HEK293 (cell line): ENCODE results near the gene CIITA.
A peak's percentile ranks its signal among the peaks of the same experiment; 100 is the strongest.

Source experiments
- CTCF ChIA-PET: fragments of 350-600 bp; formaldehyde crosslinking; extraction: SDS; loops from one replicate; lab custom pipeline; 2021; ENCODE audit warnings: antibody characterized with exemption; lab: Yijun Ruan, JAX
- POLR2A ChIA-PET: fragments of 300-600 bp; formaldehyde crosslinking; extraction: SDS; loops from one replicate; lab custom pipeline; 2020; ENCODE audit warnings: antibody characterized with exemption, inconsistent platforms; lab: Yijun Ruan, JAX
- H3K27ac ChIP-seq: fragments of 200-500 bp; sonication (Bioruptor generic); 2 replicates; pipeline ENCODE4 v1.5.1; 2014; ENCODE audit warnings: low read depth, low read length, control low read depth, inconsistent platforms; ENCODE audit errors: extremely low read depth
- H3K36me3 ChIP-seq, 2 experiments: fragments of 200-500 bp in 1 of 2; sonication (Bioruptor generic) in 1 of 2; 1 replicate in 1 of 2; 2 replicates in 1 of 2; pipeline ENCODE4 v1.5.1; 2014 to 2017; ENCODE audit warnings: inconsistent platforms in 2 of 2, low read length in 2 of 2; ENCODE audit not compliant: control insufficient read depth in 2 of 2, insufficient read depth in 1 of 2
- H3K4me1 ChIP-seq: fragments of 200-500 bp; sonication (Bioruptor generic); 2 replicates; pipeline ENCODE4 v1.5.1; 2014; ENCODE audit warnings: mild to moderate bottlenecking, low read length, inconsistent platforms; ENCODE audit not compliant: control insufficient read depth, insufficient read depth
- H3K4me3 ChIP-seq: 2 replicates; pipeline ENCODE4 v1.5.1; 2011; ENCODE audit warnings: low read depth, mild to moderate bottlenecking, control low read depth, low read length, moderate library complexity
- H3K9me3 ChIP-seq: fragments of 200-500 bp; sonication (Bioruptor generic); 2 replicates; pipeline ENCODE4 v1.5.1; 2014; ENCODE audit warnings: low read depth, low read length, inconsistent platforms; ENCODE audit not compliant: control insufficient read depth, insufficient read depth
- GLIS1 ChIP-seq: fragments of 450-650 bp; formaldehyde crosslinking; IDR thresholded peaks from 2 replicates; pipeline ENCODE4 v1.5.1; 2016; ENCODE audit warnings: missing biosample characterization, missing genetic modification characterization
- GLIS2 ChIP-seq: fragments of 450-650 bp; formaldehyde crosslinking; IDR thresholded peaks from 2 replicates; pipeline ENCODE4 v1.5.1; 2016; ENCODE audit warnings: missing biosample characterization, missing genetic modification characterization
- HOXA7 ChIP-seq: sonication (generic); formaldehyde crosslinking; IDR thresholded peaks from 2 replicates; pipeline ENCODE4 v1.8.1; 2022; ENCODE audit warnings: missing genetic modification reagents, borderline replicate concordance
- KLF1 ChIP-seq: fragments of 450-650 bp; formaldehyde crosslinking; IDR thresholded peaks from 2 replicates; pipeline ENCODE4 v1.5.1; 2016; ENCODE audit warnings: missing biosample characterization, missing genetic modification characterization
- SETDB1 ChIP-seq: IDR thresholded peaks from one replicate; pipeline ENCODE4 v1.6.1; 2017; ENCODE audit warnings: mild to moderate bottlenecking, low read length, moderate library complexity, mixed read lengths; ENCODE audit not compliant: insufficient read length
- ZBTB20 ChIP-seq: fragments of 450-650 bp; formaldehyde crosslinking; IDR thresholded peaks from 2 replicates; pipeline ENCODE4 v1.5.1; 2016; ENCODE audit warnings: missing biosample characterization, missing genetic modification characterization
- ZBTB48 ChIP-seq: fragments of 450-650 bp; formaldehyde crosslinking; IDR thresholded peaks from 2 replicates; pipeline ENCODE4 v1.5.1; 2016; ENCODE audit warnings: missing biosample characterization, missing genetic modification characterization
- ZFP3 ChIP-seq: fragments of 450-650 bp; formaldehyde crosslinking; IDR thresholded peaks from 2 replicates; pipeline ENCODE4 v1.5.1; 2016; ENCODE audit warnings: low read depth, missing biosample characterization, missing genetic modification characterization
- ZIC2 ChIP-seq: fragments of 450-650 bp; formaldehyde crosslinking; IDR thresholded peaks from 2 replicates; pipeline ENCODE4 v1.5.1; 2016; ENCODE audit warnings: missing biosample characterization, missing genetic modification characterization
- ZNF132 ChIP-seq: fragments of 450-650 bp; formaldehyde crosslinking; IDR thresholded peaks from 2 replicates; pipeline ENCODE4 v1.5.1; 2017; ENCODE audit warnings: missing biosample characterization, missing genetic modification characterization, borderline replicate concordance
- ZNF169 ChIP-seq: fragments of 450-650 bp; formaldehyde crosslinking; IDR thresholded peaks from 2 replicates; pipeline ENCODE4 v1.5.1; 2016; ENCODE audit warnings: missing biosample characterization, missing genetic modification characterization
- ZNF19 ChIP-seq: fragments of 450-650 bp; formaldehyde crosslinking; IDR thresholded peaks from 2 replicates; pipeline ENCODE4; 2016; ENCODE audit warnings: missing biosample characterization, missing genetic modification characterization, low read depth
- ZNF274 ChIP-seq, 2 experiments: fragments of 200-500 bp in 1 of 2; fragments of 450-650 bp in 1 of 2; sonication (Bioruptor generic) in 1 of 2; formaldehyde crosslinking in 1 of 2; IDR thresholded peaks; 2 replicates each; pipeline versions ENCODE4 v1.5.1 to v1.6.1; 2014 to 2016; ENCODE audit warnings: borderline replicate concordance in 1 of 2, inconsistent platforms in 1 of 2, low read length in 1 of 2, missing biosample characterization in 1 of 2, missing genetic modification characterization in 1 of 2
- ZNF341 ChIP-seq: fragments of 450-650 bp; formaldehyde crosslinking; IDR thresholded peaks from 2 replicates; pipeline ENCODE4; 2016; ENCODE audit warnings: low read depth, missing biosample characterization, missing genetic modification characterization
- ZNF837 ChIP-seq: fragments of 450-650 bp; formaldehyde crosslinking; IDR thresholded peaks from 2 replicates; pipeline ENCODE4 v1.5.1; 2016; ENCODE audit warnings: missing biosample characterization, missing genetic modification characterization
- TF ChIP-seq, protein P1 (sequence below): fragments of 450-650 bp; formaldehyde crosslinking; IDR thresholded peaks from 2 replicates; pipeline ENCODE4 v1.5.1; 2016; ENCODE audit warnings: missing biosample characterization, missing genetic modification characterization
- TF ChIP-seq, protein P2 (sequence below): fragments of 450-650 bp; formaldehyde crosslinking; IDR thresholded peaks from 2 replicates; pipeline ENCODE4 v1.5.1; 2017; ENCODE audit warnings: missing biosample characterization, missing genetic modification characterization

CIITA gene

DNA sequence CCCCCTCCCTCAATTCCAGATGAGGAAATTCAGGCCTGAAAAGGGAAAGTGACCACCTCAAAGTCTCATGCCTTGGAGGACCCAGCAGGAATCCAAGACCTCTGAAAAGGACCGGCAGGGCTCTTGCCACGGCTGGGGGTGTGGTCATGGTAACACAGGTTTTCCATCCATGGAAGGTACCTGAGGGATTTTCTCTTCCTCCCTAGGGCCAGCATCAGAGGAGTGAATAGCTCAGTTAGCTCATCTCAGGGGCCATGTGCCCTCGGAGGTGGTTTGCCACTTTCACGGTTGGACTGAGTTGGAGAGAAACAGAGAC, 1.3 kb downstream of the CIITA start:
- no peaks in the 10 kb centered on the region for H3K9me3 ChIP-seq
- ChIA-PET POLR2A (interaction anchor here (0.9 to 1.4 kb wide), 2 partner anchors 14 to 64 kb away, joined by 3 to 4 read pairs; partner anchors contain the start of gene DEXI), CTCF (interaction anchor here (0.6 to 0.8 kb wide), 2 partner anchors 29 to 39 kb away, joined by 3 read pairs; no protein-coding TSS in a partner anchor)
- H3K4me1 ChIP-seq = no peaks in the 10 kb centered on the region
- no peak overlapping the region for H3K4me3 ChIP-seq
- no peak overlapping the region for H3K27ac ChIP-seq
- no peaks in the 10 kb centered on the region for H3K36me3 ChIP-seq
- TF ChIP-seq ZNF274 (IDR thresholded peaks at IDR 0.05; ENCODE audit: low read length) (no peak), ZNF274 (tag by site-specific recombination; IDR thresholded peaks at IDR 0.05; ENCODE audit: borderline replicate concordance) (no peak), SETDB1 (no peak), KLF1 (tag by site-specific recombination) (peak; percentile 89)

DNA sequence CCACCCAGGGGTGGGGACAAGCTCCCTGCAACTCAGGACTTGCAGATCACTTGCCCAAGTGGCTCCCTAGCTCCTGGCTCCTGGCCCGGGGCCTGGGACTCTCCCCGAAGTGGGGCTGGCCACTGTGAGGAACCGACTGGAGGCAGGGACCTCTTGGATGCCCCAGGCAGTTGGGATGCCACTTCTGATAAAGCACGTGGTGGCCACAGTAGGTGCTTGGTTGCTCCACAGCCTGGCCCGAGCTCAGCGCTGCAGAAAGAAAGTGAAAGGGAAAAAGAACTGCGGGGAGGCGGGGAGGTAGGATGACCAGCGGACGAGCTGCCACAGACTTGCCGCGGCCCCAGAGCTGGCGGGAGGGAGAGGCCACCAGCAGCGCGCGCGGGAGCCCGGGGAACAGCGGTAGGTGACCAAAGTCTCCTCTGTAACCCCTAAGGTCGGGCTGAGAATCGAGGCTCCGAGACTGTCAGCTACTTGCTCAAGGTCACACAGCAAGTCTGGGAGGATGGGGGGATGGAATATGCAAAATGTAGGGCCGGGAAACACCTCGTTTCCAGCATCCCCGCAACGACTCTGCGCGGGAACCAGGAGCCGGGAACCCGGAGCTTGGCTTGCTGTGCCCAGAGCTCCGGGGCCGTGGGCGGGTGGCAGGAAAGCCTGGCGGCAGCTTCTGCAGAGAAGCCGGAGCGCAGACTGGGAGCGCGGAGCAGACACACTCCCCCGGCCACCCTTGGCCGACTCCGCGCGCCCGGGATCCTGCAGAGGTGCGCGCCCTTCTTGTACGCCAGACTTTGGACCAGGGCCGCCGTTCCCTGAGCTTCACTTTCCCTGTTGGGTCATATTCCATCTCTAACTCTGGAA, 1.9 kb downstream of the CIITA start:
- POLR2A ChIA-PET = interaction anchor here (0.9 to 1.4 kb wide), 2 partner anchors 13 to 63 kb away, joined by 3 to 4 read pairs; partner anchors contain the start of gene DEXI
- Histone ChIP-seq H3K27ac (no peak overlapping the region), H3K4me3 (no peak overlapping the region), H3K4me1 (no peaks in the 10 kb centered on the region), H3K9me3 (no peaks in the 10 kb centered on the region)
- CTCF ChIA-PET = interaction anchor here (0.6 to 0.8 kb wide), 2 partner anchors 30 to 39 kb away, joined by 3 read pairs; no protein-coding TSS in a partner anchor
- peak; percentile 73 for TF ChIP-seq ZIC2 (tag by site-specific recombination)
- peak; percentile 39; the same call in 1 of the 2 replicates for TF ChIP-seq GLIS2
- 0 out of 2 replicates have a peak, but pooled peaks have one; percentile 29 for TF ChIP-seq ZBTB48
- peak; percentile 82 for TF ChIP-seq ZBTB20 (tag by site-specific recombination)
- TF ChIP-seq GLIS1 (tag by site-specific recombination) = peak; percentile 49; the same call in 1 of the 2 replicates
- no peak for TF ChIP-seq ZNF19 (tag by site-specific recombination)
- TF ChIP-seq ZNF341 (tag by site-specific recombination) = peak; percentile 83
- TF ChIP-seq HOXA7 (CRISPR knock-in tag) = no peak
- TF ChIP-seq, all 188 proteins: peak for 6
- no peaks in the 10 kb centered on the region for H3K36me3 ChIP-seq

DNA sequence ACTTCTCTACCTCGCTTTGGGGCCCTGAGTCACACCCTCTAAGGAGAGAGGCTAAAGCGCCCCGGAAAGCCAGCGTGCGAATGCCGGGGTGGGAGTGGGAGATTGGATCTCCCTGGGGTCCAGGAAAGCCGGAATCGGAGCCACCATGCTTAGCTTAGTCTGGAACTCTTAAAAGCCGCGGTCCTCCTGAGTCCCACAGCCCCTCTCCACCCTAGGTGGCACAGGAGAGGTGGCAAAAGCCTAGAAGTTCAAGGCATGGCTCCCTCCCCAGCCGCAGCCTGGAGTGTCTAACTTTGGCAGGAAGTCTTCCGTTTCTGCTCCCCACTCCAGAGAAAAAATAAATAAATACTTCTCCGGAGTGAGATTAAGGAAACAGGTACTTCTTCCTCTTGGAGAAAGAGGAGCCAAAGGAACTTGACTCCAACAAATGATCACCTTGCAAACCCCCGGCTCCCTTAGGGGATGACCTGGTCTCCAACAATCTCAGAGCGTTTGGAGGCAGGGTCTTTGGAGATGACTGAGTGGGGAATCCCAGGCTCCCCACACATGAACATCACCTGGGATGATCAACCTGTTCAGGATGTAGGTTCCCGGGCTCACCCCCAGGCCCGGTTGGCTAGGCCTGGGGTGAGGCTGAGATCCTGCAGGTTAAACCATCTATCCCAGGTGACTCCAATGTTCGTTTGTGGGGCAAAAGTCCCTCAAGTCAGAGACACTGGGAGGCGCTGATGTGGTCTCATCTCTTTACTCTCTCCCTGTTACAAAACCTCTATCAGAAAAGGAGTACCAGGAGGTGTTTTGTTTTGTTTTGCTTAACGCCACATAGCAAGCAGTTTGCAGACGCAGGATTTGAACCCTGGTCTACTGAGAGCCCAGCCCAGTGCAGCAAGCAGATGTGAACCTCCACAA, 2.9 kb downstream of the CIITA start:
- ChIA-PET POLR2A (no interaction called here), CTCF (no interaction called here)
- Histone ChIP-seq H3K9me3 (no peaks in the 10 kb centered on the region), H3K27ac (no peak overlapping the region), H3K4me1 (no peaks in the 10 kb centered on the region), H3K36me3 (no peaks in the 10 kb centered on the region), H3K4me3 (no peak overlapping the region)
- TF ChIP-seq ZFP3 = no peak
- TF ChIP-seq ZNF169 (tag by site-specific recombination) = no peak
- TF ChIP-seq, protein P1, sequence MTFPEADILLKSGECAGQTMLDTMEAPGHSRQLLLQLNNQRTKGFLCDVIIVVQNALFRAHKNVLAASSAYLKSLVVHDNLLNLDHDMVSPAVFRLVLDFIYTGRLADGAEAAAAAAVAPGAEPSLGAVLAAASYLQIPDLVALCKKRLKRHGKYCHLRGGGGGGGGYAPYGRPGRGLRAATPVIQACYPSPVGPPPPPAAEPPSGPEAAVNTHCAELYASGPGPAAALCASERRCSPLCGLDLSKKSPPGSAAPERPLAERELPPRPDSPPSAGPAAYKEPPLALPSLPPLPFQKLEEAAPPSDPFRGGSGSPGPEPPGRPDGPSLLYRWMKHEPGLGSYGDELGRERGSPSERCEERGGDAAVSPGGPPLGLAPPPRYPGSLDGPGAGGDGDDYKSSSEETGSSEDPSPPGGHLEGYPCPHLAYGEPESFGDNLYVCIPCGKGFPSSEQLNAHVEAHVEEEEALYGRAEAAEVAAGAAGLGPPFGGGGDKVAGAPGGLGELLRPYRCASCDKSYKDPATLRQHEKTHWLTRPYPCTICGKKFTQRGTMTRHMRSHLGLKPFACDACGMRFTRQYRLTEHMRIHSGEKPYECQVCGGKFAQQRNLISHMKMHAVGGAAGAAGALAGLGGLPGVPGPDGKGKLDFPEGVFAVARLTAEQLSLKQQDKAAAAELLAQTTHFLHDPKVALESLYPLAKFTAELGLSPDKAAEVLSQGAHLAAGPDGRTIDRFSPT (tag by site-specific recombination) = no peak
- TF ChIP-seq ZNF837 (tag by site-specific recombination) = no peak
- no peak for TF ChIP-seq ZNF132 (tag by site-specific recombination)
- TF ChIP-seq, protein P2, sequence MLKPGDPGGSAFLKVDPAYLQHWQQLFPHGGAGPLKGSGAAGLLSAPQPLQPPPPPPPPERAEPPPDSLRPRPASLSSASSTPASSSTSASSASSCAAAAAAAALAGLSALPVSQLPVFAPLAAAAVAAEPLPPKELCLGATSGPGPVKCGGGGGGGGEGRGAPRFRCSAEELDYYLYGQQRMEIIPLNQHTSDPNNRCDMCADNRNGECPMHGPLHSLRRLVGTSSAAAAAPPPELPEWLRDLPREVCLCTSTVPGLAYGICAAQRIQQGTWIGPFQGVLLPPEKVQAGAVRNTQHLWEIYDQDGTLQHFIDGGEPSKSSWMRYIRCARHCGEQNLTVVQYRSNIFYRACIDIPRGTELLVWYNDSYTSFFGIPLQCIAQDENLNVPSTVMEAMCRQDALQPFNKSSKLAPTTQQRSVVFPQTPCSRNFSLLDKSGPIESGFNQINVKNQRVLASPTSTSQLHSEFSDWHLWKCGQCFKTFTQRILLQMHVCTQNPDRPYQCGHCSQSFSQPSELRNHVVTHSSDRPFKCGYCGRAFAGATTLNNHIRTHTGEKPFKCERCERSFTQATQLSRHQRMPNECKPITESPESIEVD (tag by site-specific recombination) = no peak
